ENCODE measurements around the gene TRAK2. TPM values are rescaled to one million over a fixed set of nuclear protein-coding genes. Genes with fewer than 3 reads are reported as not detected.
"Not testable (repeated sequence)": the region's sequence is repeated elsewhere in the genome, so short reads cannot be mapped to it uniquely, and the experiment has no call there.

The TRAK2 gene
- total RNA-seq, 1 donor from 2014 or later, result 40.3 TPM

DNA sequence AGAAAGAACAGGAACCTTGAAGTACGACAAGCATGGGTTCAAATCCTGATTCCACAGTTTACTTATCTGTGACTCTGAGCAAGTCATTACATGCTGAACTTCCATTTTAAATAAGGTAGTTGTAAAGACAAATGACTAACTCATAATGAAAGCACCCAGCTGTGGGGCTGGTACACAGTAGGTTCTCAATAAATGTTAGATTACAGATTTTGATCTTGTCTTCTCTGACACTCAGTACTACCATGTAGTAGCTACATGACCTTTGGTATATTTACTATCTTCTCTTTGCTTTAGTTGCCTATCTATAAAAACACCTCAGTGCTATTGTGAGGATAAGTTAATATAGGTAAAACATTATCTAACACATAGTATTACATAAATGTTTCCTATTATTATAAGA is 3.2 kb downstream of the TRAK2 start:
- intact Hi-C loops (cut with DNase I), result no loop called here
- H3K27ac ChIP-seq, result no peak overlapping the region
- H3K27me3 ChIP-seq, result no peaks in the 10 kb centered on the region
- DNase-seq (ENCODE audit: low spot score in 2 of 2), result no peak
- H3K4me3 ChIP-seq, result no peak overlapping the region
- TF ChIP-seq CTCF (IDR thresholded peaks at IDR 0.05), result no peak
- peaks cover 3 to 8% of the 10 kb centered on the region in 2 donors for H3K36me3 ChIP-seq
- H3K9me3 ChIP-seq, result no peaks in the 10 kb centered on the region
- peaks cover 10 to 34% of the 10 kb centered on the region in 2 donors for H3K4me1 ChIP-seq

DNA sequence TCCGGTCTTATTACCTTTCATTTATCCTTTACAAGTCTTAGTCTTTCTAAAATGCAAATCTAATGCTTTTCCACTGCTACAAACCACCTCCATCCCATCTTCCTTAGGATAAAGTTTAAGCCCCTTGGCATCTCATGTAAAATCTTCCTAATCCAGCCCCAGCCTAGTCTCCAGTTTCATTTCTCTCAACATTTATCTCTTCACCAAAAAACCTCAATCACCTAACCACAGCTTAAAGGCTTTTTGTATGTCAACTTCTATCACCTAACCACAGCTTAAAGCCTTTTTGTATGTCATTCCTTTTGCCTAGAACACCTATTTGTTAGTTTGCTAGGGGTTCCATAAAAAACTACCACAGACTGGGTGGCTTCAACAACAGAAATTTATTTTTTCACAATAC is 4.2 kb downstream of the TRAK2 start:
- TF ChIP-seq CTCF (IDR thresholded peaks at IDR 0.05), result no peak
- Histone ChIP-seq H3K27ac (no peak overlapping the region), H3K27me3 (no peaks in the 10 kb centered on the region), H3K4me3 (no peak overlapping the region), H3K9me3 (no peaks in the 10 kb centered on the region), H3K4me1 (peaks cover 10 to 27% of the 10 kb centered on the region in 2 donors), H3K36me3 (peaks cover 3 to 8% of the 10 kb centered on the region in 2 donors)
- no peak for DNase-seq (ENCODE audit: low spot score in 2 of 2)
- intact Hi-C loops (cut with DNase I), result no loop called here

DNA sequence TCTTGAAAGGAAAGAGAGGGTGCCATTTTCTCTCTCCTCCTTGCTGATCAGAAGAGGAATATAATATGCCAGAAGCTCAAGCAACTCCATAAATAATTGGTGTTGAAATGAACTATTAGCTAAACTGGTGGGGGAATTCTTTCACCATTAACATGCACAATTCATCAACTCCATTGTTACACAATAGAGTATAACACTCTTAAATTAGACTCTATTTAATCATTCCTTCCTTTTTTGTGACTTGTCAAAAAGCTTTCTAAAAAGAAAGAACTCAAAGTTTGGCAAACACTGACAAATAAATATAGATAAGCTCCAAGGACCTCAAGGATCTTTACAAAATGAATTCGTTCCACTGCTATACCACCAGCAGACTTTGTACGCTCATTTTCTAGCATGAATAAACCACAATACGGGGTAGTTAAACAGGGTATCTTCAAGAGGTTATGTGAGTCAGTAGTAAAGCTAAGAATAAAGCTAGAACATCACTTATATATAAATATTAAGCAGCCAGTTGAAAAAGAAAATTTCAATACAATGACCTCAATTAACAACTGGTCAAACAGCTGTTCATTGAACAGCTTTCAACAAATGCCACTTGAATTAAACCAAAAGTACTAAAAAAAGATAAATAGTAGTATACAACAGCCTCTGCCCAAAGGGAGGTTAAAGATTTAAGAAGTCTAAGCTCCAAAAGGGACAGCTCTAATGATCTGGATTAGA is 6.4 kb downstream of the TRAK2 start:
- TF ChIP-seq CTCF (IDR thresholded peaks at IDR 0.05), result no peak
- H3K27ac ChIP-seq, result peak overlapping the region in 1 of 2 donors; percentile 62
- no peaks in the 10 kb centered on the region for H3K27me3 ChIP-seq
- H3K4me1 ChIP-seq, result peaks cover 8 to 28% of the 10 kb centered on the region in 2 donors
- no peak overlapping the region for H3K4me3 ChIP-seq
- H3K9me3 ChIP-seq, result no peaks in the 10 kb centered on the region
- intact Hi-C loops (cut with DNase I), result no loop called here
- no peak for DNase-seq (ENCODE audit: low spot score in 2 of 2)
- peaks cover 3 to 8% of the 10 kb centered on the region in 2 donors for H3K36me3 ChIP-seq

DNA sequence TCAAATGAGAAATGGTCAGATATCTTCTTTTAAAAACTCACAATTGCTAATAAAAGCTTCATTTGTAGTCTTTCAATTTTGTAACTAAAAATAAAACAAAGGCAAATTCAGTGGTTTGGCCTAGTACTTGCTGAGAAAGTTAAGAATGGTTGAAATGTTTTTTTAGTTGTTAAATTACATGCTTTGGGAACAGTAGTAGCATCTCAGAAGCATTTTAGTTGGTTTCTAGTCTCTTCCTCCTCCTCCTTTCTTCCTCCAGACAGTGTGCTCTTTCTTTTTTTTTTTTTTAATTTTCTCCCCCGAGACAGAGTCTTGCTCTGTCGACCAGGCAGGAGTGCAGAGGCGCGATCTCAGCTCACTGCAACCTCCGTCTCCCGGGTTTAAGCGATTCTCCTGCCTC is 9.8 kb downstream of the TRAK2 start:
- peaks cover 0 to 12% of the 10 kb centered on the region in 2 donors for H3K4me1 ChIP-seq
- no peaks in the 10 kb centered on the region for H3K9me3 ChIP-seq
- intact Hi-C loops (cut with DNase I), result no loop called here
- TF ChIP-seq CTCF (IDR thresholded peaks at IDR 0.05), result no peak
- no peaks in the 10 kb centered on the region for H3K36me3 ChIP-seq
- no peak for DNase-seq (ENCODE audit: low spot score in 2 of 2)
- no peak overlapping the region for H3K27ac ChIP-seq
- no peaks in the 10 kb centered on the region for H3K27me3 ChIP-seq
- H3K4me3 ChIP-seq, result no peak overlapping the region

DNA sequence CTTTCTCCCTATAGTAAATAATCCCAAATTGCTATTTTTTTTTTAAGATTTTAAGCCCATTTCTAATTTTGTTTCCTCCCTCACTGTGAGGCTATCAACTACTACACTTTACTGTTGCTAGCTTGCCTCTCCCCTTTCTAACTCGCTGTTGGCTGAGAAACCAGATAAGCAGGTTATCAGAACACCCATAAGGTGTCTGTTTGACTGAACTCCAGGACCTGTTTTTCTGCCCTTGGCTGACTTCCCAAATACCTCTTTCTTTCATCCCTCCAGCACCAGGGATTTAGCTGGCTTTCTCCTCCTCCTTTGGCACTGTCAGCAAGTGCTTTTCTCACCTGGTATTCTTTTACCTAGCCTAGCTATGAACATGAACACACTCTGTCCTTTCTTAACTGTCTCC is 11.1 kb downstream of the TRAK2 start:
- peaks cover 0 to 13% of the 10 kb centered on the region in 2 donors for H3K4me1 ChIP-seq
- H3K36me3 ChIP-seq, result no peaks in the 10 kb centered on the region
- no peaks in the 10 kb centered on the region for H3K9me3 ChIP-seq
- H3K27me3 ChIP-seq, result no peaks in the 10 kb centered on the region
- no peak overlapping the region for H3K27ac ChIP-seq
- intact Hi-C loops (cut with DNase I), result no loop called here
- H3K4me3 ChIP-seq, result no peak overlapping the region
- no peak for DNase-seq (ENCODE audit: low spot score in 2 of 2)
- no peak for TF ChIP-seq CTCF (IDR thresholded peaks at IDR 0.05)

- intact Hi-C loops (cut with DNase I); H3K27ac ChIP-seq; H3K9me3 ChIP-seq; H3K4me3 ChIP-seq; DNase-seq (ENCODE audit: low spot score in 2 of 2); H3K36me3 ChIP-seq; H3K27me3 ChIP-seq: not testable (repeated sequence)
- peaks cover 0 to 12% of the 10 kb centered on the region in 2 donors for H3K4me1 ChIP-seq
These were observed 11.8 kb downstream of the TRAK2 start for GRCh38 chr2:201439336-201439922.

Data from ascending aorta (tissue), 2 donors.